Measurements from ENCODE around the gene EREG. TPM values are rescaled to one million over a fixed set of nuclear protein-coding genes. Genes with fewer than 3 reads are reported as not detected.

EREG gene
- total and polyA plus RNA-seq, 2 of the 8 experiments (the other 6 are each of a cell fraction or from before 2014, with no cell fraction given) = not detected

GRCh38 chr4:74320559-74321118 is 44.3 kb upstream of the EREG start:
- no peaks in the 10 kb centered on the region for H4K20me1 ChIP-seq (replicated peaks in 1 of 2; ENCODE audit: control insufficient read depth in 1 of 2, insufficient read depth in 2 of 2, low read length in 2 of 2)
- H3K4ac ChIP-seq (replicated peaks; ENCODE audit: insufficient read length, low read depth, low read length) = no peak overlapping the region
- H2BK120ac ChIP-seq (replicated peaks; ENCODE audit: low read depth, low read length) = no peak overlapping the region
- no peak overlapping the region for H3K9ac ChIP-seq (replicated peaks in 1 of 4; ENCODE audit: extremely low read depth in 1 of 4, low read depth in 3 of 4, low read length in 3 of 4)
- no peak overlapping the region for H4K91ac ChIP-seq (replicated peaks; ENCODE audit: insufficient read length, low read length)
- H3K9me3 ChIP-seq (ENCODE audit: insufficient read depth in 2 of 2, low read depth in 1 of 2, low read length in 1 of 2) = no peaks in the 10 kb centered on the region
- H3K14ac ChIP-seq (ENCODE audit: insufficient read length) = no peak overlapping the region
- no peak overlapping the region for H2BK20ac ChIP-seq (ENCODE audit: low read length)
- H4K8ac ChIP-seq (ENCODE audit: extremely low read depth, insufficient read depth, low read length) = no peak overlapping the region
- peak overlapping the region in 1 of 4 experiments; percentile 2; a peak in 1 of 8 replicates for H3K4me3 ChIP-seq (ENCODE audit: extremely low read depth in 1 of 4, insufficient read depth in 2 of 4, low read depth in 3 of 4, low read length in 4 of 4)
- no peak overlapping the region for H3K23ac ChIP-seq (ENCODE audit: insufficient read length)
- H3K4me2 ChIP-seq (ENCODE audit: insufficient read depth in 1 of 2, low read depth in 2 of 2, low read length in 2 of 2) = peak overlapping the region; percentile 19 to 63
- POLR2A ChIA-PET (ENCODE audit: partially characterized antibody) = no interaction called here
- 0 out of 2 replicates have a peak overlapping the region, but pooled peaks have one; percentile 3 for H3K18ac ChIP-seq (ENCODE audit: extremely low read depth, low read length)
- peaks cover 0 to 7% (median under 1%) of the 10 kb centered on the region in 4 experiments; a peak in 2 of 7 replicates for H3K4me1 ChIP-seq (replicated peaks in 1 of 4; ENCODE audit: control insufficient read depth in 3 of 4, insufficient read depth in 4 of 4, low read length in 3 of 4)
- H4K5ac ChIP-seq (ENCODE audit: insufficient read length, low read depth, low read length) = no peak overlapping the region
- no peaks in the 10 kb centered on the region for H3K27me3 ChIP-seq (replicated peaks in 1 of 4; ENCODE audit: control insufficient read depth in 3 of 4, extremely low read depth in 1 of 4, insufficient read depth in 3 of 4, low read length in 3 of 4)
- peak overlapping the region; percentile 21; the same call in 1 of the 2 replicates for H2AFZ ChIP-seq (ENCODE audit: low read length)
- FAIRE-seq = peak; percentile 69
- 40% methylated on average over 4 of the region's 4 CpGs; no CpG with 5 or more reads in 1 of the 2 experiments for WGBS, 2 experiments (ENCODE audit: extremely low coverage in 1 of 2, insufficient coverage in 1 of 2, insufficient read length in 1 of 2, insufficient replicate concordance in 2 of 2, low coverage in 1 of 2, low lambda C conversion rate in 2 of 2, missing lambda C conversion rate in 1 of 2)
- no peak overlapping the region; the same call in 1 of the 2 replicates for H2BK5ac ChIP-seq (ENCODE audit: low read depth, low read length)
- peak overlapping the region; percentile 89 for H2BK12ac ChIP-seq (ENCODE audit: low read depth, low read length)
- H3K56ac ChIP-seq (replicated peaks; ENCODE audit: insufficient read length, low read depth, low read length) = no peak overlapping the region
- CTCF ChIA-PET (ENCODE audit: partially characterized antibody) = interaction anchor here (0.7 to 5.2 kb wide), 37 partner anchors 11 to 572 kb away, joined by 3 to 42 read pairs (median 4); partner anchors contain the start of genes AREG and EREG
- DNase-seq (ENCODE audit: low read depth in 1 of 2, low spot score in 2 of 2) = peak; percentile 27 to 64
- H3K79me2 ChIP-seq (ENCODE audit: control insufficient read depth in 1 of 2, insufficient read depth in 2 of 2, low read length in 2 of 2) = no peaks in the 10 kb centered on the region
- TF ChIP-seq, protein P1, sequence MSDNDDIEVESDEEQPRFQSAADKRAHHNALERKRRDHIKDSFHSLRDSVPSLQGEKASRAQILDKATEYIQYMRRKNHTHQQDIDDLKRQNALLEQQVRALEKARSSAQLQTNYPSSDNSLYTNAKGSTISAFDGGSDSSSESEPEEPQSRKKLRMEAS (IDR thresholded peaks at IDR 0.05) = no peak
- no peak for TF ChIP-seq EGR1 (IDR thresholded peaks at IDR 0.05; ENCODE audit: borderline replicate concordance, low read depth, low read length)
- TF ChIP-seq JUND (IDR thresholded peaks at IDR 0.05; ENCODE audit: low read length) = peak; percentile 42; the same call in 1 of the 2 replicates
- no peak for TF ChIP-seq CTBP2 (IDR thresholded peaks at IDR 0.05; ENCODE audit: borderline replicate concordance, insufficient read depth, insufficient read length, low read length)
- TF ChIP-seq CTCF (IDR thresholded peaks at IDR 0.05; ENCODE audit: control extremely low read depth in 1 of 3, insufficient read depth in 1 of 3, low read depth in 1 of 3, low read length in 3 of 3) = peak in 2 of 3 experiments; percentile 45 to 48; a peak in 2 of 4 replicates
- peak; percentile 80 to 82 for TF ChIP-seq RAD21 (IDR thresholded peaks at IDR 0.05 in 1 of 2, conservative IDR thresholded peaks at IDR 0.05 in 1 of 2; ENCODE audit: low read depth in 2 of 2, low read length in 2 of 2)
- no peak for TF ChIP-seq POLR2AphosphoS5 (IDR thresholded peaks at IDR 0.05; ENCODE audit: low read depth, low read length)
- H3K27ac ChIP-seq (ENCODE audit: low read depth, low read length) = no peak overlapping the region
- no peaks in the 10 kb centered on the region for H3K36me3 ChIP-seq (ENCODE audit: control insufficient read depth in 2 of 4, insufficient read depth in 4 of 4, low read length in 3 of 4)
- H2BK15ac ChIP-seq (ENCODE audit: low read length) = no peak overlapping the region
- H2AK5ac ChIP-seq (ENCODE audit: low read depth, low read length) = no peak overlapping the region
- no peaks in the 10 kb centered on the region for H3K23me2 ChIP-seq (ENCODE audit: low read depth, low read length)
- H3K79me1 ChIP-seq (ENCODE audit: low read depth, low read length) = no peaks in the 10 kb centered on the region
